ENCODE results near the gene CLCN7. TPM values are rescaled to one million over a fixed set of nuclear protein-coding genes. Genes with fewer than 3 reads are reported as not detected.
A peak's percentile ranks its signal among the peaks of the same experiment; 100 is the strongest.

The CLCN7 gene
- total RNA-seq, 1 experiment from 2014 or later = 70.0 TPM

GRCh38 chr16:1511662-1512569 is 37.1 kb upstream of the CLCN7 start:
- Histone ChIP-seq H3K4ac (ENCODE audit: low read depth, low read length) (no peak overlapping the region), H3K18ac (ENCODE audit: insufficient read length, low read depth, low read length) (no peak overlapping the region), H3K23ac (ENCODE audit: insufficient read length, low read depth, low read length) (no peak overlapping the region), H2BK15ac (ENCODE audit: low read depth, low read length) (no peak overlapping the region), H3K27me3 (ENCODE audit: insufficient read depth, low read length) (no peaks in the 10 kb centered on the region), H3K9ac (ENCODE audit: extremely low read depth, insufficient read length, low read length) (no peak overlapping the region), H3K14ac (ENCODE audit: insufficient read depth, low read length) (no peak overlapping the region), H3K4me1 (ENCODE audit: insufficient read depth, low read length) (no peaks in the 10 kb centered on the region), H3K9me3 (ENCODE audit: control insufficient read depth, low read depth, low read length) (no peaks in the 10 kb centered on the region), H2BK5ac (ENCODE audit: insufficient read length, low read length) (no peak overlapping the region), H3K79me2 (ENCODE audit: insufficient read depth, low read length) (no peaks in the 10 kb centered on the region), H3K79me1 (ENCODE audit: insufficient read depth, low read depth, low read length, poor library complexity, severe bottlenecking) (no peaks in the 10 kb centered on the region), H2AK5ac (ENCODE audit: insufficient read length, low read length) (no peak overlapping the region), H4K5ac (ENCODE audit: insufficient read length, low read depth, low read length) (no peak overlapping the region), H2BK120ac (ENCODE audit: low read depth, low read length, poor library complexity, severe bottlenecking) (no peak overlapping the region), H3K23me2 (ENCODE audit: insufficient read length, low read depth, low read length, poor library complexity, severe bottlenecking) (no peaks in the 10 kb centered on the region), H3T11ph (ENCODE audit: low read length) (no peak overlapping the region), H2BK20ac (ENCODE audit: low read depth, low read length, poor library complexity, severe bottlenecking) (no peak overlapping the region), H4K20me1 (ENCODE audit: control insufficient read depth, insufficient read depth, insufficient read length) (no peaks in the 10 kb centered on the region), H4K91ac (ENCODE audit: insufficient read length, low read depth, low read length) (no peak overlapping the region), H3K27ac (ENCODE audit: insufficient read length, low read depth, low read length) (no peak overlapping the region), H2AFZ (ENCODE audit: low read length) (no peak overlapping the region), H3K4me2 (ENCODE audit: insufficient read depth, insufficient read length, low read length) (no peak overlapping the region), H3K56ac (ENCODE audit: insufficient read length, low read depth, low read length) (no peak overlapping the region), H2BK12ac (ENCODE audit: insufficient read length, low read depth, low read length) (no peak overlapping the region), H4K8ac (replicated peaks; ENCODE audit: insufficient read length, low read depth, low read length) (no peak overlapping the region)
- DNase-seq = no peak
- Mint-ChIP-seq H3K4me1 (no peaks in the 10 kb centered on the region), H3K9me3 (peaks cover 6 to 15% of the 10 kb centered on the region in 2 experiments; a peak in 3 of 5 replicates), H3K27ac (peak overlapping the region in 1 of 3 experiments; percentile 41; a peak in 1 of 7 replicates), H3K4me3 (no peak overlapping the region), H3K36me3 (ENCODE audit: insufficient read depth in 1 of 3, low read depth in 3 of 3) (peaks cover 12 to 38% (median 35%) of the 10 kb centered on the region in 3 experiments; a peak in 6 of 7 replicates), H3K27me3 (ENCODE audit: low read depth) (no peaks in the 10 kb centered on the region; the same call in 1 of the 2 replicates)
- TF ChIP-seq CTCF (conservative IDR thresholded peaks at IDR 0.05) = no peak; the same call in 2 of the 3 replicates
- no CpG with 5 or more reads among the region's 30 CpGs for WGBS (ENCODE audit: extremely low coverage, insufficient read length, low lambda C conversion rate)
